ENCODE measurements around the gene TMEM242. TPM values are rescaled to one million over a fixed set of nuclear protein-coding genes. Genes with fewer than 3 reads are reported as not detected.

TMEM242 gene
- total and polyA plus RNA-seq, 2 of the 13 experiments (the other 11 are each of a cell fraction or from before 2014, with no cell fraction given), result 5.6 to 11.1 TPM

GRCh38 chr6:157253699-157254098 is 69.6 kb downstream of the TMEM242 start:
- H3K36me3 ChIP-seq (replicated peaks in 1 of 2; ENCODE audit: control insufficient read depth in 1 of 2, insufficient read depth in 2 of 2, low read length in 2 of 2), result no peaks in the 10 kb centered on the region
- H3K27me3 ChIP-seq (ENCODE audit: control insufficient read depth in 1 of 2, insufficient read depth in 2 of 2, low read length in 2 of 2), result peaks cover 7 to 69% of the 10 kb centered on the region in 2 experiments; a peak in 4 of 5 replicates
- no peaks in the 10 kb centered on the region; the same call in 1 of the 2 replicates for H4K20me1 ChIP-seq (ENCODE audit: insufficient read depth, low read length)
- in situ Hi-C loops (cut with HindIII; ENCODE audit: extremely low pct_ligation_motif_present, low pct_unique_long_range_greater_than_20kb), result no loop called here
- no peaks in the 10 kb centered on the region for H3K79me2 ChIP-seq (ENCODE audit: insufficient read depth, low read length)
- H3K9ac ChIP-seq (ENCODE audit: insufficient read depth, low read depth, low read length), result no peak overlapping the region
- no peak overlapping the region for H3K4me3 ChIP-seq (replicated peaks in 1 of 3; ENCODE audit: insufficient read depth in 1 of 3, low read depth in 2 of 3, low read length in 3 of 3)
- ChIA-PET CTCF (ENCODE audit: low intra/inter-chr PET ratio, low total read pairs) (no interaction called here), POLR2A (no interaction called here)
- intact Hi-C loops (cut with micrococcal nuclease; ENCODE audit: unreplicated experiment), result no loop called here
- BruUV-seq (replicated peaks), result no TSS peak
- WGBS (ENCODE audit: low lambda C conversion rate), result 45% methylated on average over 7 of the region's 7 CpGs
- DNase-seq (ENCODE audit: low spot score), result no peak
- FAIRE-seq, result no peak
- TF ChIP-seq ZKSCAN1 (IDR thresholded peaks at IDR 0.05; ENCODE audit: low read length), result no peak
- TF ChIP-seq GPN1 (CRISPR knock-in tag; IDR thresholded peaks at IDR 0.05; ENCODE audit: borderline replicate concordance), result no peak
- TF ChIP-seq ZNF7 (CRISPR knock-in tag; IDR thresholded peaks at IDR 0.05), result no peak
- no peak for TF ChIP-seq NBN (conservative IDR thresholded peaks at IDR 0.05)
- TF ChIP-seq ZNF430 (CRISPR knock-in tag; IDR thresholded peaks at IDR 0.05), result no peak
- no peak for TF ChIP-seq TCF7 (IDR thresholded peaks at IDR 0.05; ENCODE audit: low read depth)
- no peak for TF ChIP-seq MLLT10 (CRISPR knock-in tag; IDR thresholded peaks at IDR 0.05)
- TF ChIP-seq ERF (CRISPR knock-in tag; IDR thresholded peaks at IDR 0.05), result no peak
- TF ChIP-seq NFRKB (IDR thresholded peaks at IDR 0.05), result no peak
- no peak for TF ChIP-seq ZNF354B (CRISPR knock-in tag; IDR thresholded peaks at IDR 0.05)
- TF ChIP-seq ZNF280B (CRISPR knock-in tag; IDR thresholded peaks at IDR 0.05; ENCODE audit: borderline replicate concordance), result no peak
- no peak for TF ChIP-seq ZBTB33 (CRISPR knock-in tag; IDR thresholded peaks at IDR 0.05)
- no peak for TF ChIP-seq TEAD3 (CRISPR knock-in tag; optimal IDR thresholded peaks at IDR 0.05; ENCODE audit: borderline replicate concordance)
- TF ChIP-seq NCOA5 (CRISPR knock-in tag; IDR thresholded peaks at IDR 0.05), result no peak
- ATAC-seq, result no peak
- no peak overlapping the region for H3K27ac ChIP-seq (ENCODE audit: extremely low read length, insufficient read depth, low read length)
- H3K9me3 ChIP-seq (ENCODE audit: low read length), result no peaks in the 10 kb centered on the region
- H3K4me1 ChIP-seq (ENCODE audit: insufficient read depth, low read length), result 0 out of 2 replicates have a peak, but pooled peaks cover 5% of the 10 kb centered on the region
- no peak overlapping the region for H2AFZ ChIP-seq (ENCODE audit: low read length)
- no peak overlapping the region for H3K4me2 ChIP-seq (ENCODE audit: low read depth, low read length)
